Stimulated activated CD4-positive, alpha-beta T cell treated with anti-CD3 and anti-CD28 coated beads, Interleukin-12 subunit alpha, Interleukin-12 subunit beta, amount 100 ng/mL, for 24 hours (primary cell): ENCODE results near the gene AQP10.
"Not testable (repeated sequence)": the region's sequence is repeated elsewhere in the genome, so short reads cannot be mapped to it uniquely, and the experiment has no call there.

ENCODE experiments used
- DNase-seq, 2 experiments: peaks; one replicate each; pipeline ENCODE4 v3.0.0-alpha.2; 2020; ENCODE audit warnings: low read depth in 2 of 2

AQP10 gene, protein sequence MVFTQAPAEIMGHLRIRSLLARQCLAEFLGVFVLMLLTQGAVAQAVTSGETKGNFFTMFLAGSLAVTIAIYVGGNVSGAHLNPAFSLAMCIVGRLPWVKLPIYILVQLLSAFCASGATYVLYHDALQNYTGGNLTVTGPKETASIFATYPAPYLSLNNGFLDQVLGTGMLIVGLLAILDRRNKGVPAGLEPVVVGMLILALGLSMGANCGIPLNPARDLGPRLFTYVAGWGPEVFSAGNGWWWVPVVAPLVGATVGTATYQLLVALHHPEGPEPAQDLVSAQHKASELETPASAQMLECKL

DNA sequence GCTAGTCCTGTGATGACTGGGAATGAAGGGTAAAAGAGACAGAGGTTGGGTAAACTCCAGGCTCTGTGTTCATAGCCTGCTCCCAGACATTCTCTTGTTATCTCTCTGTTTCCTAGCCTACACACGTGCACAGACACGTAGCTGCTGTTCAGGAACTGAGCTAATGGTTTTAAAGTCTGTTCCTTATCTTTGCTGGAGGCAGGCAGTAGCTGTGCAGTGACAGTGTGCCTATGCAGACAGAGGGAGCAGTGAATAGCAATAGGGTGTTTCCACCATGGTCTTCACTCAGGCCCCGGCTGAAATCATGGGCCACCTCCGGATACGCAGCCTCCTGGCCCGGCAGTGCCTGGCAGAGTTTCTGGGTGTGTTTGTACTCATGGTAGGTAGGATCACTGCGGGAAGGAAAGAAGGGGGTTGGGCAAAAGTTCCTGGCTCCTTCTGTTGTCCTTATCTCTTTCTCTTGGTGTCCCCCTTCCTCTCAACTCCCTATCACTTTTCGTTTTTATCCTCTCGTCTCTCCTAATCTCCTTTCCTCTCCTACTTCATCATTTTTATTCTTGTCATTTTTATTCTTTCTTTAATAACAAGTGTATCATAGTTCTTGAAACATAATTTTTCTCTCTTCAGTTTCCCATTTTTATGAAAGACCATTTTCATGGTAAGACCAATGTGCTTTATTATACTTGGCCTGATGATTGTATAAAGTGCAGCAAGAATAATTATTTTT lies at the start of gene AQP10:
AQP10 (plus strand) TSS at position 212 of the 727 bp plus-strand sequence; CDS start at position 275, 63 bp downstream.
- no peak for DNase-seq

DNA sequence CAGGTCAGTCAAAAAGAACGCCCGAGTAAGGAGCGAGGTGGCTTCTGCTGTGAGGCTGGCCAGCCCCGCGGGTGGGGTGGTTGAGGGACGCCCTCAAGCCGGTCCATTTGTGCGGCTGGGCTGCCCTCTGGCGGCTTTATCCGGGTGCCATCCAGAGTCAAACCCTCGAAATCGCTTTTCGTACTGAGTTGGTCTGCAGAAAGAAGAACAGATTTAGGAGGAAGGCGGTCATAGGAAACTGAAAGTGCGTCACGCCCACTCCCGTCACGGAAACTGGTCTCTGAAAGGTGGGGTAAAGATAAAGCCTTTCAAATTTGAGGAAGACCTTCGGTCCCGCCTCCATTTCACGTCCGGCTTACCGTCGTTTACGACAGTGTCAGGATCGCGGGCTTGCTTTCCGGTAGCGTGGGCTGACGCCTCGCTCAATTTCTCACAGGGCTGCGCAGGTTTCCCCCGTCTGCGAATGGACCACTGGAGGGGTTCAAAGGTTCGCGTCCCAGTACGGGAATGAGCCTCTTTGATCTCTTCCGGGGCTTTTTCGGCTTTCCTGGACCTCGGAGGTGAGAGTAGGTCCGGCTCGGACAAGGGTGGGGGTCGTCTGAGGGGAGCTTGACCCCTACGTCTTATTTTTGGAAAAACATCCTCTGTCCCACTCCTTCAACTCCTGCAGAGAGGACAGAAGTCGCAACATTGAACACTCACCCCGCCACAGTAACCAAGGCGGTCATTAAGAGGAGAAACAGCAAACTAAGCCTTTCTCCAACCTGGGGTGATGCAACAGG lies 48.5 kb upstream of the AQP10 start, which contains the start of gene HAX1:
HAX1 (plus strand) TSS at position 413 of the 782 bp plus-strand sequence; CDS start at position 508, 95 bp downstream.
- DNase-seq = peak; percentile 97 to 98

DNA sequence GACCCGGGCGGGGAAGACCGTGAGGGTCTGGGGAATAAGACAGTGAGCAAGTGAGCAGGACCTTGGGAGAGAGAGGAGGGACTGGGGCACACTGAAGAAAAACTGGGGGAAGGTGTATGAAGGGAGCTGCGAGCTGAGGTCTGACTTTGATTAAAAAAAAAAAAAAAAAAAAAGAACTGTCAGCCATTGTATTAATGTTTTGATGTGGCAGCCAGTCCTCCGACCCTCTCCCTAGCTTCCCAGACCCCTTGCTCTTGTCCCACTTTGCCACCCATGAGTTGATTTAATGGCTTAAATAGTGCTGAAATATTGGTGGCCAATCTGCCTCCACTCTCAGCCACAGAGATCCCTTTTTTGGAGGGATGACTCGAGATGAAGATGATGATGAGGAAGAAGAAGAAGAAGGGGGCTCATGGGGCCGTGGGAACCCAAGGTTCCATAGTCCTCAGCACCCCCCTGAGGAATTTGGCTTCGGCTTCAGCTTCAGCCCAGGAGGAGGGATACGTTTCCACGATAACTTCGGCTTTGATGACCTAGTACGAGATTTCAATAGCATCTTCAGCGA lies 47.8 kb upstream of the AQP10 start:
- DNase-seq = no peak

DNA sequence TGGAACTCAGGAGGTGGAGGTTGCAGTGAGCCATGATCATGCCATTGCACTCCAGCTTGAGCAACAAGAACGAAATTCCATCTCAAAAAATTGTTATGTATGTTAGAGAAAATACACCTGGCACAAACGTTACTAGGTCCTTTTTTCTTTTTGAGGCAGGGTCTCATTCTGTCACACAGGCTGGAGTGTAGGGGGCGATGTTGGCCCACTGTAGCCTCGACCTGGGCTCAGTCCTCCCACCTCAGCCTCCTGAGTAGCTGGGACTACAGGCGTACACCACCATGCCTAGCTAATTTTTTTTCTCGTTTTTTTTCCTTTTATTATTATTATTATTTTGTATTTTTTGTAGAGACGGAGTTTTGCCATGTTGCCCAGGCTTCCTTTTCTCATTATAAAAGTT lies 44.1 kb upstream of the AQP10 start:
- DNase-seq = peak in 1 of 2 experiments; percentile 13

DNA sequence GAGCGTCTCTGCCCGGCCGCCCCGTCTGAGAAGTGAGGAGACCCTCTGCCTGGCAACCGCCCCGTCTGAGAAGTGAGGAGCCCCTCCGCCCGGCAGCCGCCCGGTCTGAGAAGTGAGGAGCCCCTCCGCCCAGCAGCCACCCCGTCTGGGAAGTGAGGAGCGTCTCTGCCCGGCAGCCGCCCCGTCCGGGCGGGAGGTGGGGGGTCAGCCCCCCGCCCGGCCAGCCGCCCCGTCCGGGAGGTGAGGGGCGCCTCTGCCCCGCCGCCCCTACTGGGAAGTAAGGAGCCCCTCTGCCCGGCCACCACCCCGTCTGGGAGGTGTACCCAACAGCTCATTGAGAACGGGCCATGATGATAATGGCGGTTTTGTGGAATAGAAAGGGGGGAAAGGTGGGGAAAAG lies 33.3 kb upstream of the AQP10 start:
- DNase-seq = not testable (repeated sequence)

DNA sequence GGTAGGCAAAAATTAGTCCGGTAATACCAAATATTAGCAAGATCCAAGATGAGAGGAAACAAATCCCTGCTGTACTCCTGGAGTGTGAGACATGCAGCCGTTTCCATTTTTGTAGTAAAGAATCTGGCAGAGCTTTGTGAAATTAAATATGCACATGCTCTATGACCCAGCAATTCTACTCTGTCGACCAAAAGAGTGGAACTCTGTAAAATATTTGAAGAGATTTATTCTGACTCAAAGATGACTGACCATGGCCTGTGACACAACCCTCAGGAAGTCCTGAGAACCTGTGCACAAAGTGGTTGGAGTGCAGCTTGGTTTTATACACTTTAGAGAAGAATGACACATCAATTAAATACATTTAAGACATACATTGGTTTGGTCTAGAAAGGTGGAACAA lies 32.2 kb upstream of the AQP10 start:
- DNase-seq = no peak

DNA sequence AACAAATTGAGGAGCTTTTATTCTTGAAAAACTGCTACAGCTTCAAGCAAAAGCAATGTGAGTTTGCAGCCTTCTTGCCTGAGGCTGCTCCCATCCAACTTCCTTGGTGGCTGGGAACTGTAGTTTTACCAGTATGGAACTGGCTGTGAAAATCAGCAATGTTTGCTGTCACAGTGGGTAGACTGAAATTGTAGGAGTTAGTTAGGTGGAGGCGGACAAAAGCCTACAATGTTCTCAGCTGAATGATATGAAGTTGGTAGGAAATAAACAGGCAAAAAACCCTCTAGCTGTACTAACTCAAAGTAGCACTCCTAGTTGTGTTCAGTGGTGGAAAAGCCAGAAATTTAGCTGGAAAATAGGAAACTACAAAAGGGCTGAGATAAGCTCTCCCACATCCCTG lies 30.0 kb upstream of the AQP10 start:
- no peak for DNase-seq

DNA sequence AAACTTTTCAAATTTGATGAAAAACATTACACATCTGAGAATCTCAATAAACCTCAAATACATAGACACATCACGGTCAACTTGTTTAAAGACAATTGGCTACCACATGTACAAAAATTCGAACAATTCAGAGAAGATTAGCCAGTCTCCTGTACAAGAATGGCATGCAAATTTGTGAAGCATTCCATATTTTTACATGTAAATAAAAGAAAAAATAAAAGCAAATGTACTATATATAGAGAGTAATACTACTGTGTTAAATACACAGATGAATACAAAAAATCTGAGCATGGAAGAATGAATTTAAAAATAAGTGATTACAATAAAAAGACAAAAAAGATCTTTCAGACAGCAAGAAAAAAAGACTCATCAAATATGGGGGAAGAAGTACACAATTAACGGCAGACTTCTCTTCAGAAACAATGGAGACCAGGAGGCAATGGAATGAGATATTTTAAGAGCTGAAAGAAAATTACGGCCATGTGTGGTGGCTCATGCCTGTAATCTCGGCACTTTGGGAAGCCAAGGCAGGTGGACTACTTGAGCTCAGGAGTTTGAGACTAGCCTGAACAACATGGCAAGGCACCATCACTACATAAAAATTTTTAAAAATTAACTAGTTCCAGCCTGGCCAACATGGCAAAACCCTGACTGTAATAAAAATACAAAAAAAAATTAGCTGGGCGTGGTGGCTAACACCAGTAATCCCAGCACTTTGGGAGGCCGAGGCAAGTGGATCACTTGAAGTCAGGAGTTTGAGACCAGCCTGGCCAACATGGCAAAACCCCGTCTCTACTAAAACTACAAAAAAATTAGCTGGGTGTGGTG lies 25.3 kb upstream of the AQP10 start:
- no peak for DNase-seq

DNA sequence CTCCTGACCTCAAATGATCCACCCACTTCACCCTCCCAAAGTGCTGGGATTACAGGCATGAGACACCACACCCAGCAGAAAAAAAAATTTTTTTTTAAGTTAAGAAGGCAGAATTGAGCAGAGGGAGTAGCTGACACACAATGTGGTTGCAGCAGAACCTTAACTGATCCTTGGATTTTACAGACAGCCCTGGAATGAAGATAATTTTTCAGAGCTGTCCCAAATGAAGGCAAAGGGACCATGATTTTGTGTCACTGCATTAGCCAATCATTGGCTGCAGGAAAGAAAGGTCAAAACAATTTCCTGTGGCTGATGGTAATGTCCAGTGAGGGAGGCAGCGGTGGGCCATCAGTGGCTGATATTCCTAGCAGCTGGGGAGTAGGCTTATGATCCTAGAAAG lies 19.3 kb upstream of the AQP10 start:
- DNase-seq = no peak

DNA sequence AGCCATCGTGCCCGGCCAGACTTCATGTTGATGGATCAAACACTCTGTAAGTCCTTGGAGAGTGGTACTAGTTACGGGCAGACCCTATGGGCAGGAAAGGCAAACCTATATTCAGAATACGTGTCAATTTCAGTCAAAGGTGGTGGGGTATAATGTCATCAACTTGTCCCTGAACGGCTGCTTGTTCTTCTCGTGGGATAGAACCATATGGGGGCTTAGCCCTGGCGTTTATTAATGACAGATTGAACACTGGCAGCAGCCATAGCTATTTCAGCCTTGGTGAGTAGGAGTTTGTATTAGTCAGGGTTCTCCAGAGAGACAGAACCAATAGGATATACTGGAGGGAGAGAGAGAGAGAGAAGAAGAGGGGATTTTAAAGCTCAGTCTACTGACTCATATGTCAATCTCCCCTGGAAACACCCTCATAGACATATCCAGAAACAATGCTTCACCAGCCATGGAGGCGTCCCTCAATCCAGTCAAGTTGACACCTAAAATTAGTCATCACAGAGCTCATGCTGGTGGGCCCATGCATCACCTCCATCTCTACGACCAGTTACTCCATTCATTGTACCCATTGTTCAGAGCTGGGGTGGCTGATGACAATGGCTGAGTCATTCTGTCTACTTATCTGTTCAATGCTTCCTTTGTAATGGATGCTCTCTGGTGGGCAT lies 16.1 kb upstream of the AQP10 start:
- peak in 1 of 2 experiments; percentile 20 for DNase-seq

DNA sequence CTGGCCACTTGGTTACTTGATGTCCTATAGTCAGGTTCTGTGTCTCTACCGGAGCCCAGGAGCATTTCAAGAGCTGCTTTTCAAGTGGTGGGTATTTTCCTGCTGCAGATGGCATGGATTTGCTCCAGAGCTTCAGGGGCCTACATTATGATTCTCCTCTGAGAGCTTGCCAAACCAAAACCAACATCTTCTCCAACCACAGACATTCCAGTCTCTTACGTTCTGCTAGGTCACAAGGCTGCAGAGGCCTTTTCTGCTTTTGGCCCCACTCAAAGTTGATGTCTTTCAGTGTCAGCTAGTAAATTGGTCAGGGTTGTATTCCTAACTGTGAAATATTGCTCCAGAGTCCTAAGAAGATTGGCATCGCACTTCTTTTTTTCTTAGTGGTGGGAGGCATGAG lies 14.7 kb upstream of the AQP10 start:
- DNase-seq = no peak

DNA sequence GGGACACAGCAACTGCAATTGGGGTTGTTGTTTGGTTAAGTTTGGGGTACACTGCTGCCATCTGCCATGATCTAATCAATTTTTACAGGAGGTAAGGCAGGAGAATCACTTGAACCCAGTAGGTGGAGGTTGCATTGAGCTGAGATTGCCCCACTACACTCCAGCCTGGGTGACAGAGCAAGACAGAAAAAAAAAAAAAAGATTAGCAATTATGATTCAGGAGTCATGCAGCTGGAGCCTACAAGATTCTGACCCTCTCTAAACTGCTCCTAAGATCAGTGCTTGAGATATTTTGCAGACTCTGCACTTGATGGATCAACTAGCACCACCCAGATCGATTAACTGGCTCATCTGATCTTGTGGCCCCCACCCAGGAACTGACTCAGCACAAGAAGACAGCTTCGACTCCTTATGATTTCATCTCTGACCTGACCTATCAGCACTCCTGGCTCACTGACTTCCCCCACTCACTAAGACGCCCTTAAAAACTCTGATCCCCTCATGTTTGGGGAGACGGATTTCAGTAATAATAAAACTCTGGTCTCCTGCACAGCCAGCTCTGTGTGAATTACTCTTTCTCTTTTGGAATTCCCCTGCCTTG lies 13.1 kb upstream of the AQP10 start:
- not testable (repeated sequence) for DNase-seq

DNA sequence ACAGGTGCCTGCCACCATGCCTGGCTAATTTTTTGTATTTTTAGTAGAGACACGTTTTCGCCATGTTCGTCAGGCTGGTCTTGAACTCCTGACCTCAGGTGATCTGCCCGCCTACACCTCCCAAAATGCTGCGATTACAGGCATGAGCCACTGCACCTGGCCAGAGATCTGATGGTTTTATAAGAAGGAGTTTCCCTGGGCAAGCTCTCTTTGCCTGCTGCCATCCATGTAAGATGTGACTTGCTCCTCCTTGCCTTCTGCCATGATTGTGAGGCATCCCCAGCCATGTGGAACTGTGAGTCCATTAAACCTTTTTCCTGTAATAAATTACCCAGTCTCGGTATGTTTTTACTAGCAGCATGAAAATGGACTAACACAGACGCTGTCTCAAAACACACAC lies 11.8 kb upstream of the AQP10 start:
- not testable (repeated sequence) for DNase-seq

DNA sequence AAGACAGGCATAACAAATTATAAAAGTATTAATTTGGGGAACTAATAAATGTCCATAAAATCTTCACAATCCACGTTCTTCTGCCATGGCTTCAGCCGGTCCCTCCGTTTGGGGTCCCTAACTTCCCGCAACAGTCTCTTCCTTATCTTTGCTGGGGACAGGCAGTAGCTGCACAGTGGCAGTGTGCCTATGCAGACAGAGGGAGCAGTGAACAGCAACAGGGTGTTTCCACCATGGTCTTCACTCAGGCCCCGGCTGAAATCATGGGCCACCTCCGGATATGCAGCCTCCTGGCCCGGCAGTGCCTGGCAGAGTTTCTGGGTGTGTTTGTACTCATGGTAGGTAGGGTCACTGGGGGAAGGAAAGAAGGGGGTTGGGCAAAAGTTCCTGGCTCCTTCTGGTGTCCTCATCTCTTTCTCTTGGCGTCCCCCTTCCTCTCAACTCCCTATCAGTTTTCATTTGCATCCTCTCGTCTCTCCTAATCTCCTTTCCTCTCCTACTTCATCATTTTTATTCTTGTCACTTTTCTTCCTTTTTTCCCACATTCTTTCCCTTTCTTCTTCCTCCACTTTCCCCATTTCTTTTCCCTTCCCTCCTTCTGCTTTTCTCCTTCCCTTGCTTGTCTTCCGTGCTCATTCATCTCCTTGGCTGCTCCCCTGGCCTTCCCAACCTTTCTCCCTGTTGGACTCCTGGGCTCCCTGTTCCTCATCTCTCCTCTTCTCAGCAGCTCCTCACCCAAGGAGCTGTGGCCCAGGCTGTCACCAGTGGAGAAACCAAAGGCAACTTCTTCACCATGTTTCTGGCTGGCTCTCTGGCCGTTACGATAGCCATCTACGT lies 8.4 kb upstream of the AQP10 start:
- not testable (repeated sequence) for DNase-seq

DNA sequence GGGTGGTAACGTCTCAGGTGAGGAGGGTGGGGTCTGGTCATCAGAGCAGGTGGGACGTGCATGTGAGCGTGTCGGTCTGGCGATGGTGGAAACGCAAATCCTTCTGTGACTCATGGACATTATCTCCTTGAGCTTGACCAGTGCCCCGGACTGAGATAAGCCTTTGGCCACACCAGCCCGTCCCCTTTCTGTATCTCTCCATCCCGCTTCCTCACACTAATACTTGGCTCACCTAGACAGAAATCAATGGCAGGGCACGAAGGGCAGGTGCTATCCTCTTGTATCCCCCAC lies 7.9 kb upstream of the AQP10 start:
- no peak for DNase-seq

DNA sequence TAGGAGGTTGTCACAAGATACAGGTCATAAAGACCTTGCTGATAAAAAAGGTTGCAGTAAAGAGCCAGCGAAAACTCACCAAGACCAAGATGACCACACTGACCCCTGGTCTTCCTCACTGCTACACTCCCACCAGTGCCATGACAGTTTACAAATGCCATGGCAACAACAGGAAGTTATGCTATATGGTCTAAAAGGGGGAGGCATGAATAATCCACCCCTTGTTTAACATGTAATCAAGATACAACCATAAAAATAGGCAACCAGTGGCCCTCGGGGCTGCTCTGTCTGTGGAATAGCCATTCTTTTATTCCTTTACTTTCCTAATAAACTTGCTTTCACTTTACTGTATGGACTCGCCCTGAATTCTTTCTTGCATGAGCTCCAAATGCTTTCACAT lies 6.7 kb upstream of the AQP10 start:
- not testable (repeated sequence) for DNase-seq

DNA sequence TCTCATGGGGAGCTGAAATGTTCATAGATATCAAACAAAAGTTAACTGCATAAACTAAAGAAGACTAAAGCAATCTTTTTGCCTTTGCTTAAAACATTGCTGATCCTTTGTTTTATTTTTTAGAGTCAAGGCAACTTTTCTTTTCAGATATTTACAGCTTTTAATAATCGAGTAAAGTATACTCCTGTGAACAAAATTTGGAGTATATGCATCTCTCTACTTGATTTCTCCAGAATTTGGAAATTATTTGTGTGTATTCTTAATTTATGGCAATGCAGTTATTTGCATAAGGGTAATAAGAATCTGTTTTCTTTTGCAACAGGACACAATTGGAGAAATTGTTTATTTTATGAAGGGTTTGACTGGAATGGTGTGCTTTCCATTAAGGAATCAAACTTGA lies 4.2 kb upstream of the AQP10 start:
- no peak for DNase-seq

DNA sequence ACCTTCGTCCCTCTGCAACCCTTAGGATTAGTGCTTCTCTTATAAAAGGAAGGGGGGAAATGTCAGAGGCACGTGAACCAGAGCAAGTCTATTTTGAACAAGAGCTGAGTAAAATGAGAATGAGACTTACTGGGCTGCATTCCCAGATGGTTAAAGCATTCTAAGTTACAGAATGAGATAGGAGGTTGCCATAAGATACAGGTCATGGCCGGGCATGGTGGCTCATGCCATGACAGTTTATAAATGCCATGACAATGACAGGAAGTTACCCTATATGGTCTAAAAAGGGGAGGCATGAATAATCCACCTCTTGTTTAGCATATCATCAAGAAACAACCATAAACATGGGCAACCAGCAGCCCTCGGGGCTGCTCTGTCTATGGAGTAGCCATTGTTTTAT lies 2.5 kb upstream of the AQP10 start:
- DNase-seq = no peak

DNA sequence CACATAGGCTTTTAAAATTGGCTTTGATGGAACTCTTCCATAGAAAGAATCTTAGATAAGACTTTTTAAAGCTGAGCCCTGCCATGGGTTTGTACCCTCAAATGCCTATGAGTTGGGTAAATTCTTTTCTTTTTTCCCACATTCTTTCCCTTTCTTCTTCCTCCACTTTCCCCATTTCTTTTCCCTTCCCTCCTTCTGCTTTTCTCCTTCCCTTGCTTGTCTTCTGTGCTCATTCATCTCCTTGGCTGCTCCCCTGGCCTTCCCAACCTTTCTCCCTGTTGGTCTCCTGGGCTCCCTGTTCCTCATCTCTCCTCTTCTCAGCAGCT lies 679 bp downstream of the AQP10 start:
- not testable (repeated sequence) for DNase-seq

DNA sequence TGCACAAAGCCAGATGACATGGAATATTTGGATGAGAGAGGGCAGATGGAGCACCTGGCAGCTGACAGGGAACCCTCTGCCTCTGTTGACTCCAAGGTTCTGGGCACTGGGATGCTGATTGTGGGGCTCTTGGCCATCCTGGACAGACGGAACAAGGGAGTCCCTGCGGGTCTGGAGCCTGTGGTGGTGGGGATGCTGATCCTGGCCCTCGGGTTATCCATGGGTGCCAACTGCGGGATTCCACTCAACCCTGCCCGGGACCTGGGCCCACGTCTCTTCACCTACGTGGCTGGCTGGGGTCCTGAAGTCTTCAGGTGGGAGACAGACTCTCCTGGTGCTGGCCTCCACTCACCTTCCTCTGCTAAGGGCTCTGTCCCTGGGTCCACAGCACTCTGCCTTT lies 2.6 kb downstream of the AQP10 start:
- no peak for DNase-seq
